Stomach (tissue), 19 donors: ENCODE results near the gene PDIK1L. TPM values are rescaled to one million over a fixed set of nuclear protein-coding genes. Genes with fewer than 3 reads are reported as not detected.

ENCODE experiments used
- DNase-seq, 2 donors: peaks; one replicate each; pipeline versions ENCODE4 v3.0.0 to v3.0.0-alpha.2; 2013 to 2019
- H3K27ac ChIP-seq, 5 donors: fragments of 200-600 bp in 4 of 5; sonication (generic) in 4 of 5; one replicate each; pipeline ENCODE4 v1.5.1; 2013 to 2019; ENCODE audit warnings: mild to moderate bottlenecking in 1 of 5, moderate library complexity in 1 of 5
- H3K27me3 ChIP-seq, 3 donors: fragments of 200-600 bp; sonication (generic); one replicate each; pipeline ENCODE4 v1.5.1; 2017 to 2019; ENCODE audit warnings: mixed run types in 1 of 3
- H3K36me3 ChIP-seq, 4 donors: fragments of 200-600 bp; sonication (generic); 1 replicate in 3 of 4; 2 replicates in 1 of 4; pipeline ENCODE4 v1.5.1; 2016 to 2019
- H3K4me1 ChIP-seq, 4 donors: fragments of 200-600 bp; sonication (generic); one replicate each; pipeline ENCODE4 v1.5.1; 2016 to 2019
- H3K4me3 ChIP-seq, 4 donors: fragments of 200-600 bp; sonication (generic) in 3 of 4; one replicate each; pipeline ENCODE4 v1.5.1; 2016 to 2019; ENCODE audit warnings: mild to moderate bottlenecking in 1 of 4
- H3K9me3 ChIP-seq, 4 donors: fragments of 200-600 bp; sonication (generic); one replicate each; pipeline ENCODE4 v1.5.1; 2016 to 2019
- EP300 ChIP-seq: sonication (generic); formaldehyde crosslinking; IDR thresholded peaks from one replicate; pipeline ENCODE4 v1.6.1; 2017; ENCODE audit warnings: antibody characterized with exemption
- POLR2A ChIP-seq, 4 donors: fragments of 450-650 bp; IDR thresholded peaks; one replicate each; pipeline ENCODE4 v1.6.1; 2016; ENCODE audit warnings: antibody characterized with exemption in 4 of 4, control low read depth in 2 of 4, mild to moderate bottlenecking in 1 of 4, moderate library complexity in 1 of 4
- POLR2AphosphoS5 ChIP-seq, 3 donors: sonication (generic); formaldehyde crosslinking; IDR thresholded peaks; one replicate each; pipeline ENCODE4 v1.6.1; 2016; ENCODE audit warnings: antibody characterized with exemption in 3 of 3
- WGBS, 5 donors: extraction: QIAGEN DNeasy Blood & Tissue Kit in 3 of 5; methylation state at CpG; one replicate each; pipeline versions ENCODE4 v1.1.5 to v1.1.7; 2013 to 2018; 5-methylcytosine and 5-hydroxymethylcytosine counted together
- intact Hi-C: fragments of 100-400 bp; cut with DNase I; formaldehyde crosslinking; loops from one replicate; pipeline ENCODE4 v1.15.1; 2023; ENCODE audit warnings: low total_unique reads
- long read RNA-seq, 10 donors: transcript quantifications; one replicate each; lab custom pipeline, GENCODE V29; 2026
- polyA plus RNA-seq, 3 donors: library from polyadenylated mRNA; stranded (reverse); fragments of 200-250 nt; gene quantifications; one replicate each; pipeline ENCODE4 v1.2.3, GENCODE V29; 2013
- total RNA-seq, 5 donors: library from RNA; depleted of rRNA; stranded (reverse); fragments of >200 nt; gene quantifications; one replicate each; pipeline versions ENCODE4 v1.1.0 to v1.2.3, GENCODE V29; 2014 to 2016
- TF ChIP-seq, protein P1 (sequence below), 7 experiments: fragments of 450-650 bp in 4 of 7; fragments of 200-600 bp in 3 of 7; sonication (generic) in 3 of 7; IDR thresholded peaks; one replicate each; pipeline ENCODE4 v1.5.1; 2016 to 2019; ENCODE audit warnings: antibody characterized with exemption in 7 of 7, control low read depth in 2 of 7, mild to moderate bottlenecking in 1 of 7
- donor health status: healthy with polysubstance abuse.
- donor health status: Bipolar disorder and iron deficiency.
- donor health status: healthy.

The PDIK1L gene
- total RNA-seq = 10 to 100 TPM in 3 of 5 donors, 1 to 10 TPM in 2; 1.8 to 33.8 (median 11.0) TPM
- 1 to 10 TPM; 2.6 to 4.1 (median 2.9) TPM for polyA plus RNA-seq
- long read RNA-seq, donor 1, full-length matches to known transcripts = 3 of 3 reads
- long read RNA-seq, donor 1, partial matches to known transcripts = 0 of 3 reads
- long read RNA-seq, donor 1, other reads (novel, unspliced or antisense) = 0 of 3 reads
- long read RNA-seq, donor 2, partial matches to known transcripts = 0 of 3 reads
- long read RNA-seq, donor 2, other reads (novel, unspliced or antisense) = 0 of 3 reads
- long read RNA-seq, donor 3, full-length matches to known transcripts = 3 of 3 reads
- long read RNA-seq, donor 3, partial matches to known transcripts = 0 of 3 reads
- long read RNA-seq, donor 3, other reads (novel, unspliced or antisense) = 0 of 3 reads
- long read RNA-seq, donor 4, partial matches to known transcripts = 0 of 2 reads
- long read RNA-seq, donor 4, other reads (novel, unspliced or antisense) = 0 of 2 reads
- long read RNA-seq, donor 5, full-length matches to known transcripts = 4 of 4 reads
- long read RNA-seq, donor 5, partial matches to known transcripts = 0 of 4 reads
- long read RNA-seq, donor 5, other reads (novel, unspliced or antisense) = 0 of 4 reads
- long read RNA-seq, donor 6 = 0 reads
- long read RNA-seq, donor 7, full-length matches to known transcripts = 7 of 7 reads
- long read RNA-seq, donor 7, partial matches to known transcripts = 0 of 7 reads
- long read RNA-seq, donor 7, other reads (novel, unspliced or antisense) = 0 of 7 reads
- long read RNA-seq, donor 8, partial matches to known transcripts = 0 of 1 reads
- long read RNA-seq, donor 8, other reads (novel, unspliced or antisense) = 0 of 1 reads
- long read RNA-seq, donor 9 = 0 reads
- long read RNA-seq, donor 10, partial matches to known transcripts = 0 of 1 reads
- long read RNA-seq, donor 10, other reads (novel, unspliced or antisense) = 0 of 1 reads

DNA sequence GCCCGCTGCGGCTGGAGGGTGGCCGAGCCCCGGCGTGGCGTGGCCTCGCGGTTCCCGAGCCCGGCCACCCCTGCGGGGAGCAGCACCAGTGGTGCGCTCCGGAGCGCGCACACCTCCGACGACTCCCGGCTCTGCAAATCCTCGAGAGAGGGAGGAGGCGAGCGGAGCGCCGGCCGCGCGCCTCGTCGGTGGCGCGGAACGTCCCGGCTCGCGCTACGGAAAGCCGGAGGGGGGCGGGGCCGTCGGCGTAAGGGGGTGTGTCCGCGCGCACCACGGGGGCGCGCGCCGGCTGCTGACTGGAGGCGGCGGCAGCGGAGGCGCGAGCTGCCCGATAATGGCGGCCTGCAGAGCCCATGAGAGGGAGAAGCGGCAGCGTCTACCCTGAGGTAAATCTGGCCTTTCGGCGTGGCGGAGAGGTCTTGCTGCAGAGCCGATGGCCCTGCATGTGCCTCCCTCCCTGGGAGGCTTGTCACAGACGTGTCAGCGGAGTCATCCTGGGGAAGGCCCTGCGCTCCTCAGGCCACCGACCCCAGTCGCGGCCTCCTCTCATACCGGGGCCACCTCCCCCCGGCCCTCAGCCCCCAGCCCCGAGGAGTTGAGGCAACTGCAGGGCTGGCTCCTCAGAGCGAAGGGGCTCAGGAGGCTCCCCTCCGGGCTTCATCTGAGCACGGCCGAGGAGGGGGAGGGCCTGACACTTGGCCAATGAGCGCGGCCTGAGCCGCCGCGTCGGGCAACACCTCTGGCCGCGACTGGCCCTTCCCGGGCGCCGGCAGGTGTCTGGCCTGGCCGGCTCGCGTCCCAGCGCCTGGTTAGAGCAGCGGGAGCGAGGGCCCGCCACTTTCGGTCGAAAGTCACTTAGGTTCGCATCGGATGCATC lies at the start of gene PDIK1L:
Gene PDIK1L (plus strand): TSS at position 295 of the 877 bp plus-strand sequence. CDS start 2,485 bp downstream, outside the sequence.
- 0 to 1% (median 0%) methylated on average over 24 to 93 of the region's 96 CpGs for WGBS, 5 donors
- intact Hi-C loops = no loop called here

DNA sequence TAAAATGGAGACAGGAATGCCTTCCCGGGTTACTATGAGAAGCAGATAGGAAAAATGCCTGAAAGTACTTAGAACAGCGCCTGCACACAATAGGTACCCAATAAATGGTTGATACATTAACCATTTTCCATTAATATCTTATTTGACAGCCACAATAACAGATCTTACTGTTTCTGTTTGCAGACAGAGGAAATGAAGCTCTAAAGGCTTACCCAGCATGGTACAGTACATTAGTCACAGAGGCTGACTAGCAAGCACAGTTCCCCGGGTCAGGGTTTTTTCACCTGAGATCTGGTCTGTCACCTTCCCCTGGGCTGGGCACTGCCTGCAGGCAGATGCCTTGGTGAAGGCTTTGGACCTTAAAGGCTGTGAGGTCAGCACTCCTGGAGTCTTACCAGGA lies 47.1 kb upstream of the PDIK1L start:
- peak in 1 of 2 donors; percentile 38 for DNase-seq
- no peaks in the 10 kb centered on the region for H3K9me3 ChIP-seq
- no peak overlapping the region for H3K27ac ChIP-seq
- TF ChIP-seq EP300 (no peak), POLR2AphosphoS5 (IDR thresholded peaks at IDR 0.05) (no peak), POLR2A (IDR thresholded peaks at IDR 0.05) (no peak)
- TF ChIP-seq, protein P1, sequence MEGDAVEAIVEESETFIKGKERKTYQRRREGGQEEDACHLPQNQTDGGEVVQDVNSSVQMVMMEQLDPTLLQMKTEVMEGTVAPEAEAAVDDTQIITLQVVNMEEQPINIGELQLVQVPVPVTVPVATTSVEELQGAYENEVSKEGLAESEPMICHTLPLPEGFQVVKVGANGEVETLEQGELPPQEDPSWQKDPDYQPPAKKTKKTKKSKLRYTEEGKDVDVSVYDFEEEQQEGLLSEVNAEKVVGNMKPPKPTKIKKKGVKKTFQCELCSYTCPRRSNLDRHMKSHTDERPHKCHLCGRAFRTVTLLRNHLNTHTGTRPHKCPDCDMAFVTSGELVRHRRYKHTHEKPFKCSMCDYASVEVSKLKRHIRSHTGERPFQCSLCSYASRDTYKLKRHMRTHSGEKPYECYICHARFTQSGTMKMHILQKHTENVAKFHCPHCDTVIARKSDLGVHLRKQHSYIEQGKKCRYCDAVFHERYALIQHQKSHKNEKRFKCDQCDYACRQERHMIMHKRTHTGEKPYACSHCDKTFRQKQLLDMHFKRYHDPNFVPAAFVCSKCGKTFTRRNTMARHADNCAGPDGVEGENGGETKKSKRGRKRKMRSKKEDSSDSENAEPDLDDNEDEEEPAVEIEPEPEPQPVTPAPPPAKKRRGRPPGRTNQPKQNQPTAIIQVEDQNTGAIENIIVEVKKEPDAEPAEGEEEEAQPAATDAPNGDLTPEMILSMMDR (IDR thresholded peaks at IDR 0.05) = no peak
- H3K36me3 ChIP-seq = no peaks in the 10 kb centered on the region
- peaks cover 0 to 34% (median 0%) of the 10 kb centered on the region in 3 donors for H3K27me3 ChIP-seq
- intact Hi-C loops = no loop called here
- WGBS, 5 donors = 31 to 60% (median 44%) methylated on average over 3 of the region's 3 CpGs
- H3K4me1 ChIP-seq = peaks cover 7 to 15% (median 11%) of the 10 kb centered on the region in 4 donors
- H3K4me3 ChIP-seq = no peak overlapping the region

More for the DNA sequence above, at the start of gene PDIK1L:
- TF ChIP-seq POLR2AphosphoS5 (IDR thresholded peaks at IDR 0.05) (peak; percentile 74 to 93 (median 82)), POLR2A (IDR thresholded peaks at IDR 0.05) (peak in 1 of 4 donors; percentile 36), EP300 (no peak)
- TF ChIP-seq, protein P1 (IDR thresholded peaks at IDR 0.05) = no peak
- Histone ChIP-seq H3K9me3 (no peaks in the 10 kb centered on the region), H3K27me3 (no peaks in the 10 kb centered on the region), H3K27ac (peak within 1 kb of the TSS; percentile 95 to 99 (median 98)), H3K4me1 (peaks cover 22 to 56% (median 47%) of the 10 kb centered on the region in 4 donors), H3K36me3 (peaks cover 3 to 23% (median 19%) of the 10 kb centered on the region in 4 donors), H3K4me3 (peak within 1 kb of the TSS; percentile 96 to 99 (median 96))
- peak; percentile 95 to 99 for DNase-seq

DNA sequence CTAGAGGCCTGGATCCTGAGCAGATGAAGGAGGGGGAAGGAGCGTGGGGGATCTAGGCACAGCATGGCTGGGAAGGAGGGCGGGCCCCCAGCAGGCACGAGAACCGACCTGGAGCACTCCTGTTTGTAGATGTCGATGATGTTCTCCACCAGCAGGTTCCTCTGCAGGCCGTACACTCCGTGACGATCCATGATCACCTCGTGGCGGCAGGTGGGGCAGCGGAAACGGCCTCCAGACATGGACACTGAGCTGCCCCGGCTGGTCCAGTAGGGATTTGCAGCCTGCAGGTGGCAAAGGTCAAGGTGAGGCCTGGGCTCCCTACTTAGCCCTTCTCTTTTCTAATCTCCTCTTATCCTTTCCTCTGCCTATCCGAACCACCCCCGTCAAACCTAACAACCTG lies 45.5 kb upstream of the PDIK1L start:
- Histone ChIP-seq H3K36me3 (no peaks in the 10 kb centered on the region), H3K4me1 (peaks cover 7 to 15% (median 11%) of the 10 kb centered on the region in 4 donors), H3K4me3 (no peak overlapping the region), H3K9me3 (no peaks in the 10 kb centered on the region), H3K27ac (no peak overlapping the region), H3K27me3 (peaks cover 0 to 24% (median 0%) of the 10 kb centered on the region in 3 donors)
- intact Hi-C loops = no loop called here
- DNase-seq = no peak
- TF ChIP-seq, protein P1 (IDR thresholded peaks at IDR 0.05) = no peak
- TF ChIP-seq POLR2A (IDR thresholded peaks at IDR 0.05) (no peak), POLR2AphosphoS5 (IDR thresholded peaks at IDR 0.05) (no peak), EP300 (no peak)
- WGBS, 5 donors = 79 to 84% (median 83%) methylated on average over 15 of the region's 15 CpGs
